Skeletal muscle tissue (tissue), 4 donors: ENCODE results near the gene JPH4. TPM values are rescaled to one million over a fixed set of nuclear protein-coding genes. Genes with fewer than 3 reads are reported as not detected.

Experiments used
- H3K27ac ChIP-seq: one replicate; pipeline ENCODE4 v1.7.0; 2013; ENCODE audit warnings: mild to moderate bottlenecking, low read depth, low read length, inconsistent platforms
- H3K27me3 ChIP-seq, 3 donors: one replicate each; pipeline ENCODE4 v1.7.0; 2013; ENCODE audit warnings: low read length in 3 of 3; ENCODE audit not compliant: control insufficient read depth in 3 of 3, insufficient read depth in 3 of 3
- H3K36me3 ChIP-seq, 3 donors: one replicate each; pipeline ENCODE4 v1.7.0; 2013; ENCODE audit warnings: low read length in 3 of 3; ENCODE audit not compliant: control insufficient read depth in 3 of 3, insufficient read depth in 3 of 3
- H3K4me1 ChIP-seq, 3 donors: one replicate each; pipeline ENCODE4 v1.7.0; 2013; ENCODE audit warnings: low read length in 3 of 3, mild to moderate bottlenecking in 3 of 3; ENCODE audit not compliant: control insufficient read depth in 3 of 3, insufficient read depth in 3 of 3
- H3K4me3 ChIP-seq, 3 donors: one replicate each; pipeline ENCODE4 v1.7.0; 2013; ENCODE audit warnings: low read length in 3 of 3
- H3K9ac ChIP-seq, 3 donors: one replicate each; pipeline ENCODE4 v1.7.0; 2013; ENCODE audit warnings: low read length in 3 of 3, mild to moderate bottlenecking in 3 of 3, moderate library complexity in 2 of 3, low read depth in 1 of 3
- H3K9me3 ChIP-seq, 3 donors: one replicate each; pipeline ENCODE4 v1.7.0; 2013; ENCODE audit warnings: low read length in 3 of 3; ENCODE audit not compliant: control insufficient read depth in 3 of 3
- total RNA-seq: library from RNA; depleted of rRNA; stranded (reverse); fragments of >200 nt; gene quantifications from one replicate; pipeline ENCODE4 v1.2.3, GENCODE V29; 2014
- donor health status: Osteomylitis.

Gene JPH4
- total RNA-seq, 1 donor from 2014 or later: 1.0 TPM

DNA sequence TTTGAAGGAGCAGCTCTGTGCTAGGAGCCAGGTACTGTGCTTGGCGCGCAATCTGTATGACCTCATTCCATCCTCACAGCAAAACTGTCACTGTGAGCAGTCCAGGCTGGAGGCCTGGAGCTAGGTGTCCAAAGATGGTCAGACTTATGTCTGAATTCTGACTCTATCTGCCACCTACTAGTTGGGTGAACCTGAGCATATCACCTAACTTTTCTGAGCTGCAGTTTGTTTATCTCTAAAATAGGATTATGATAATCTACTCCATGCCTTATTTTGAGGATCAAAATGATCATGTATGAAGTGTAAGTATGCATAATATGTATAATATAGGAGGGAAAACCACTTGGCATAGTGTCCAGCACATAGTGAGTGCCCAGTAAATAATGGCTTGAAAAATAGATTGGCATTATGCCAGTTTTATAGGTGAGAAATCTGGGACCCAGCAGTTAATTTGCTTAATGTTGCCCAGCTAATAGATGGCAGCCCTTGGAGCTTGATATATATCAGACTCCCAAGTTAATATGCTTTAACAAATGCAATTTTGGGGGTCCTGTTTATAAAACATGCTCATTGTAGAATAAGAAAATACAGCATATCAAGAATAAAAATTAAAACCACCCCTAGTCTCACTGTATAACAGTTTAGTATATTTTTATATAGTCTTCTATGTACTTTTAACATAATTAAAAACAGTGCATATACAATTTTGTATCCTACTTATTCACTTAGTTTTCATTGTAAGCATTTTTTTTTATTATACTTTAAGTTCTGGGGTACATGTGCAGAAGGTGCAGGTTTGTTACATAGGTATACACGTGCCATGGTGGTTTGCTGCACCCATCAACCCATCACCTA, 4.5 kb upstream of the JPH4 start:
- peaks cover 23 to 36% (median 27%) of the 10 kb centered on the region in 3 donors for H3K27me3 ChIP-seq
- no peak overlapping the region for H3K9ac ChIP-seq

DNA sequence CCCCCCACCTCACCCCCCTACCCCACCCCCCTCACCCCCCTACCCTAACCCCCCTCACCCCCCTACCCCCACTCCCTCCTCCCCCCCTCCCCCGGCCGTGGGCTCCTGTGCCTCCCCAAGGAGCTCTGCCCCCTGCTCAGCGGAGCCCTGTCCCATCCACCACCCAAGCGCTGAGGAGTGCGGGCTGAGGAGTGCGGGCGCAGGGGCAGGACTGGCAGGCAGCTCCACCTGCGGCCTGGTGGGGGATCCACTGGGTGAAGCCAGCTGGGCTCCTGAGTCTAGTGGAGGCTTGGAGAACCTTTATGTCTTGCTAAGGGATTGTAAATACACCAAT, 2.3 kb upstream of the JPH4 start:
- H3K4me1 ChIP-seq: peaks cover 0 to 6% (median 0%) of the 10 kb centered on the region in 3 donors
- no peaks in the 10 kb centered on the region for H3K36me3 ChIP-seq
- no peak overlapping the region for H3K27ac ChIP-seq
- no peak overlapping the region for H3K9ac ChIP-seq
- no peaks in the 10 kb centered on the region for H3K9me3 ChIP-seq
- no peak overlapping the region for H3K4me3 ChIP-seq
- peaks cover 42 to 52% (median 47%) of the 10 kb centered on the region in 3 donors for H3K27me3 ChIP-seq

More for the DNA sequence above, 4.5 kb upstream of the JPH4 start:
- H3K4me1 ChIP-seq: no peaks in the 10 kb centered on the region
- H3K27ac ChIP-seq: no peak overlapping the region
- no peaks in the 10 kb centered on the region for H3K36me3 ChIP-seq
- no peak overlapping the region for H3K4me3 ChIP-seq
- no peaks in the 10 kb centered on the region for H3K9me3 ChIP-seq

DNA sequence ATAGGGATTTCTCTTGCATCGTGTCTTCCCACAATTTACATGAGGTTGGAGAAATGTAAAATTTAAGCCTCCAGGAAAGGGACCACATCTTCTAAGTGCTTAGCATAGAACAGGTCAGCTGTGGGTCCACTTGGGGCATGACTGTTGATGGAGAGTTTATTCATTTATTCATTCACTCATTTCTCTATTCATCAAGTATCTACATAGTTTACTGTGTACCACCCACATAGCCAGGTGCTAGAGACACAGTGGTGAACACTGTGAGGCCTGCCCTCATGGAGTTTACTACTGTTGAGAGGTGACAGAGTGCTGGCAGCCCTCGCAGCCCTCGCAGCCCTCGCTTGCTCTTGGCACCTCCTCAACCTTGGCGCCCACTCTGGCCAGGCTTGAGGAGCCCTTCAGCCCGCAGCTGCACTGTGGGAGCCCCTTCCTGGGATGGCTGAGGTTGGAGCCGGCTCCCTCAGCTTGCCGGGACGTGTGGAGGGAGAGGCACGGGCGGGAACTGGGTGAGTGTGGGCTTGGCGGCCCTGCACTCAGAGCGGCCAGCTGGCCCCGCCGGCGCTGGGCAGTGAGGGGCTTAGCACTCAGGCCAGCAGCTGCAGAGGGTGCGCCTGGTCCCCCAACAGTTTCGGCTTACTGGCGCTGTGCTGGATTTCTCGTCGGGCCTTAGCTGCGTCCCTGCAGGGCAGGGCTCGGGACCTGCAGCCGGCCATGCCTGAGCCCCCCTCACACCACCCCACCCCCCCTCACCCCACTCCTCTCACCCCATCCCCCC, 1.7 kb upstream of the JPH4 start:
- Histone ChIP-seq H3K36me3 (no peaks in the 10 kb centered on the region), H3K27me3 (peaks cover 48 to 57% (median 53%) of the 10 kb centered on the region in 3 donors), H3K27ac (no peak overlapping the region), H3K9me3 (no peaks in the 10 kb centered on the region), H3K4me1 (peaks cover 0 to 6% (median 0%) of the 10 kb centered on the region in 3 donors), H3K4me3 (no peak overlapping the region), H3K9ac (no peak overlapping the region)

DNA sequence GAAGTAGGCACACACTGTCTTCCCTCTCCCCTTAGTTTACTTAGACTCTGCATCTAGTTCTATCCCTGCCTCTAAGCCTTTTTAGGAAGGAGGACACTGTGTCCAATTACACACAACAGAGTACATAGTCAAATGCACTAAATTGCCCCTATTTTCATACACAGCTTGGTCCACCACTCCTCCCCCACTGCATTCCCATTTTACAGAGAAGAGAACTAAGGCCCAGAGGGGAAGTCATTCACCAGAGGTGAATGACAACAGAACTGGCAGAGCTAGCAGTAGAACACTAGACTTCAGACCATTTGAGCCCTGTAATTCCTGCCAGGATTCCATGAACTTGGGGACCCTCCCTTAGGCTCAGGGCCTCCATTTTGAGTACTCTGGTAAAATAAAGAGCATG, 1.1 kb upstream of the JPH4 start:
- Histone ChIP-seq H3K27me3 (peaks cover 52 to 63% (median 56%) of the 10 kb centered on the region in 3 donors), H3K4me1 (peaks cover 0 to 6% (median 0%) of the 10 kb centered on the region in 3 donors), H3K27ac (no peak overlapping the region), H3K9ac (no peak overlapping the region), H3K9me3 (no peaks in the 10 kb centered on the region), H3K4me3 (no peak overlapping the region), H3K36me3 (no peaks in the 10 kb centered on the region)

DNA sequence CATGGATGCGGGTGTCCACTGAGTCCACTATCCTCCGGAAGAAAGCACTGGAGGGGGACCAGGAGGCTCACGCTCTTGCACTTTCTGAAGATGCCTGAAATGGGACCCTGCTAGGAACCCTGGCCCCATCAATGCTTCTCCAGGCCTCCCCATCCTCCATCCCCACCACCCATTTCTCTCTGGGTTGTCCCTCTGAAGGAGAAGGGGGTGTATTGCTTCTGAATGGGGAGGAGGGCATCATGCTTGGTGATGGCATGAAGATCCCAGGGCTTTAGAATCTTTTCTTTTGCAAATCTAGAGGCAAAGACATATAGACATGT, 681 bp upstream of the JPH4 start:
- H3K27me3 ChIP-seq: peaks cover 52 to 63% (median 56%) of the 10 kb centered on the region in 3 donors
- no peaks in the 10 kb centered on the region for H3K9me3 ChIP-seq

DNA sequence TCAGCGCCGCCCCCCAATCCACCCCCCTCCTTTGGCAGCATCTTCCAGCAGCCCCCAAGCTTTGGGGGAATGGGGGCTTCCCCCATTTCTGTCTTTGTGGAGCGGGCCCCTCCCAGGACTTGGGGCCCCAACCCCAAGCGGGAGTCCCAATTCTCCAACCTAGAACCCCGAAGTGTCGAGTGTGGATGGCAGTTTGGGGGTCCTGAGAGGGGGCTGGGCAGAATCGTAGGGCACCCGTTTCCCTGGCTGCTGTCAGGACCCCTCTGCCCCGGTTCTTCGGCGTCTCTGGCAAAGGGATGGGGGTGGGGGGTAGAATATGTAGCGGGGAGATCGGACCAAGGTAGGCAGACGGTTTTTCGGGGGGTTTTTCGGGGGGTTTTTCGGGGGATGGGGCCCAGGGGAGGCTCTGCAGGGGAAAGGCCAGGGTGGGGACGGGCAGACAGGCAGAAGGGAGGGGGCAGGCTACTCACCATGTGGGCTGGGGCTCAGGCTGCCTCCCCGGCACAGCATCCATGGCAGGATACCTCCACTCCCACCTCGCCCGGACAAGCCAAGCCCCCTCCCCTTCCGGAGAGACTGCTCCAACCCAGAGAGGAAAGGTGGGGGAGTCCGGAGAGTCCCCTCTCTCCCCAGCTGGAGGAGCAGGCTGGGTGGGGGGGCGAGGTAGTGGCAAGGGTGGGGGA, 739 bp downstream of the JPH4 start:
- Histone ChIP-seq H3K4me3 (no peak overlapping the region), H3K36me3 (no peaks in the 10 kb centered on the region), H3K9me3 (no peaks in the 10 kb centered on the region), H3K4me1 (peaks cover 0 to 6% (median 4%) of the 10 kb centered on the region in 3 donors), H3K27ac (no peak overlapping the region), H3K9ac (no peak overlapping the region), H3K27me3 (peaks cover 59 to 69% (median 61%) of the 10 kb centered on the region in 3 donors)

More for the DNA sequence above, 681 bp upstream of the JPH4 start:
- Histone ChIP-seq H3K4me1 (peaks cover 0 to 6% (median 0%) of the 10 kb centered on the region in 3 donors), H3K9ac (no peak overlapping the region), H3K36me3 (no peaks in the 10 kb centered on the region), H3K4me3 (no peak overlapping the region), H3K27ac (no peak overlapping the region)

DNA sequence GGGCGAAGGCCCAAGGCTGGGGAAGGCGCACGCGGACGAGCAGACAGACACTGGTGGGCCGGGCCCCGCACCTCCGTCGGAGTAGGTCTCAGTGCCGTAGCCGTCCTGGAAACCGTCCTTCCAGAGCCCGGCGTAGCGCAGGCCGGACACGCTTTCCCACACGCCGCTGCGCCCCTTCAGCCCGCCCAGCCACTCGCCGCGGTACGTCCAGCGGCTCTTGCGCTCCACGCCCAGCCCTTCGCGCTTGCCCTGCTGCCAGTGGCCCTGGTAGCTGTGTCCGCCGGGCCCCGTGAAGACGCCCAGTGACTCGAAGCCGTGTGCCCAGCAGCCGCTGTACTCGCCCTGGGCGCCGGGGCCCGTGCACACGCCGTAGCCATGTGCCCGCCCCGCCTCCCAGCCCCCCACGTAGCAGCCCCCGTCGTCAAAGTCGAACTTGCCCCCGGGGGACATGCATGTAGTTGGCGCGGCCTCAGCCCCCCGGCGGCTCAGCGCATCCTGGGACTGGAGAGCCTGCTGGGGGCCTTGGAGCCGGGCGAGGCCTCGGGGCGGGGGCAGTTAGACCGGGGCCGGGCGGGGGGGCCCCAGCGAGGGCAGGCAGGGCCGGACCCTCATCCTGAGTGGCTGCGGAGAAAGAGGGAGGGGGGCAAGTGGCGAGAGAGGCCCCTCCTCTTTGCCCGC, 1.4 kb downstream of the JPH4 start:
- peaks cover 0 to 10% (median 6%) of the 10 kb centered on the region in 3 donors for H3K4me1 ChIP-seq
- H3K4me3 ChIP-seq: peak overlapping the region in 2 of 3 donors; percentile 29 to 36
- H3K9ac ChIP-seq: no peak overlapping the region
- no peaks in the 10 kb centered on the region for H3K36me3 ChIP-seq
- no peak overlapping the region for H3K27ac ChIP-seq
- H3K9me3 ChIP-seq: no peaks in the 10 kb centered on the region
- H3K27me3 ChIP-seq: peaks cover 64 to 68% (median 66%) of the 10 kb centered on the region in 3 donors

DNA sequence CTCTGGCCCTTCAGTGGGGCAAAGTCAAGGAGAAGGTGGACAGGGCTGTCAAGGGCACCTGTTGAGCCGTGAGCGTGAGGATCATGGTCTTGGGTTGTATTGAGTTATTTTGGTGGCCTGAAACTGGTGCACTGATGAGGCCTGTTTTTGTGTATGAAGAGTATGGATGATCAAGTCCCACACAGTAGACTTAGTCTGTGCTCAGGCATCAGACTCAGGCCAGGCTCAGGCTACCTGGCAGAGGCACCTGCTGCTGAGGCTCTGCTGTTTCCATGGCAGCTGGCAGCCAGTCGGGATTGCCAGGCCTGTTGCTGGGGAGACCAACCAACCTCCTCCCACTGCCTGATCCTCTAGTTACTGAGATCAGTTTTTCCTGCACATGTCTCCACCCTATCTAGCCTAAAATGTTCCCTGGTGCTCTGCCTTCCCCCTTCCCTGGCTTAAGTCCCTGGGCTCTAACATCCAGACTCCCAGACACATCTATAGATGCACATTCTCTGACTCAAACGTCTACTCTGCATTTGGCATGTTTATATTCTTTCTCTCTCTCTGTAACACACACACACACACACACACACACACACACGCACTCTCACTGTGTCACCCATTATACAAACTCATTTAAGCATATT, 5.1 kb downstream of the JPH4 start:
- Histone ChIP-seq H3K36me3 (no peaks in the 10 kb centered on the region), H3K9me3 (no peaks in the 10 kb centered on the region), H3K9ac (no peak overlapping the region), H3K27ac (no peak overlapping the region), H3K27me3 (peaks cover 49 to 60% (median 51%) of the 10 kb centered on the region in 3 donors), H3K4me3 (no peak overlapping the region), H3K4me1 (peaks cover 0 to 17% (median 6%) of the 10 kb centered on the region in 3 donors)

DNA sequence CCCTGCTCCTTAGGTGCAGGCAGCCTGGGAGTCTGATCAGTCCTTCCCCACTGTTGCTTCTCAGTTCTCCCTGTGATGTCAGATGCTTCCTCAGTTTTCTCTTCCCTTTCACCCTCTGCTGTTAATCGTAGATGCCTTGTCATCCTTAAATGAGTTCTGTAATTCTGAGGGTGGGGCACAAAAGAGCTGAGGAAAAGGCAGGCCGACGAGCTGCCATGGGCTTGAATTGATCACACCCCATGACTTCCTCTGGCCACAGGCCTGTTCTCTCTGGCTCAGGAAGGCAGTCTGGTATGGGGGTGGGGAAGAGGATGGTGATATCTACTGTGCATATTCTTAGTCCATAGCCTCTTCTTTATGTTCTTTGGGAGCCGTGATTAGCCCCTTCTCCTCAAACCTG, 5.8 kb downstream of the JPH4 start:
- H3K4me1 ChIP-seq: peaks cover 0 to 17% (median 6%) of the 10 kb centered on the region in 3 donors
- no peak overlapping the region for H3K9ac ChIP-seq
- no peak overlapping the region for H3K27ac ChIP-seq
- H3K27me3 ChIP-seq: peaks cover 47 to 55% (median 47%) of the 10 kb centered on the region in 3 donors
- H3K4me3 ChIP-seq: no peak overlapping the region
- no peaks in the 10 kb centered on the region for H3K36me3 ChIP-seq
- H3K9me3 ChIP-seq: no peaks in the 10 kb centered on the region
